AML-193 (cell line): ENCODE results near the gene NCBP2L.
"Not testable (repeated sequence)": the region's sequence is repeated elsewhere in the genome, so short reads cannot be mapped to it uniquely, and the experiment has no call there.

Source experiments
- DNase-seq, 2 experiments: peaks; one replicate each; lab custom pipeline; 2025; lab: John Stamatoyannopoulos, UW

The NCBP2L gene

DNA sequence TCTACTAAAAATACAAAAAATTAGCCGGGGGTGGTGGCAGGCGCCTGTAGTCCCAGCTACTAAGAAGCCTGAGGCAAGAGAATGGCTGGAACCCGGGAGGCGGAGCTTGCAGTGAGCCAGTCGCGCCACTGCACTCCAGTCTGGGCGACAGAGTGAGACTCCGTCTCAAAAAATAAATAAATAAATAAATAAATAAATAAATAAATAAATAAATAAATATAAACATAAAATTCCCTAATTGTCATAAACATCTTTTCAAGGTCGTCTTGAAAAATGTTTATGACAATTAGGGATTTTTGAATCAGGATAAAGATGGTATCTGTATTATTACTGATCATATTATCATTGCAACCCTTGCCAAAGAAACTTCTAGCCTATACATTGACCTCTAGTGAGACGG lies 32.5 kb downstream of the NCBP2L start:
- DNase-seq: not testable (repeated sequence)

DNA sequence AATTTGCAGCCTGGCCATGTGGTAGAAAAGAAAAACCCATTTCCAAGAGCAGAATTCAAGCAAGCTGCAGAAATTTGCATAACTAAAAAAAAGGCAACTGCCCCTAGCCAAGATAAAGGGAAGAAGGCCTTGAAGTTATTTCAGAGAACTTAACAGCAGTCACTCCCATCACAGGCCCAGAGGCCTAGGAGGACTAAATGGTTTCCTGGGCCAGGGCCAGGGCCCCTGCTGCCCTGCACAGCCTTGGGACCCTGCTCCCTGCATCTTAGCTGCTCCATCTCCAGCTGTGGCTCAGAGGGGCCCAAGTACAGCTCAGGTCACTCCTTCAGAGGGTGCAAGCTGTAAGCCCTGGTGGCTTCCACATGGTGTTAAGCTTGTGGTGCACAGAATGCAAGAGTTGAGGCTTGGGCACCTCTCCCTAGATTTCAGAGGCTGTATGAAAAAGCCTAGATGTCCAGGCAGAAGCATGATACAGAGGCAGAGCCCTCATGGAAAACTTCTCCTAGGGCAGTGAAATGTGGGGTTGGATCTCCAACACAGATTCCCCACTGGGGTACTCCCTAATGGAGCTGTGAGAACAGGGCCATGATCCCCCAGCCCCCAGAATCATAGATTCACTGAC lies 41.5 kb downstream of the NCBP2L start:
- no peak for DNase-seq

DNA sequence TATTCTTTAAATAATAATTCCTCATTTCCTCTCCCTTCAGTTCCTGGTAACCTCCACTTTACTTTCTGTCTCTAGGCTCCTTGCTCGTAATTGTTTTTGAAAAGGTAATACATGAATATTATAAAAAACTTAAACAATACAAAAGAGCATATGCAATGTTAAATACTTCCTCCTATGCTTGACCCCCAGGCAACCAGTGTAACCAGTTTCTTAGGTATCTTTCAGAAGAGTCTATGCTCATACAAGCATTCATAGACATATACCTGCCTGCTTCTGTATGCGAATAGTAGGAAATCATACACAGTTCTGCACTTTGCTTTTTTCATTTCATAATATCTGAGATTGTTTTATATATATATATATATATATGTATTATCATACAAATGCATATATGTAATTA lies 45.5 kb downstream of the NCBP2L start:
- no peak for DNase-seq

DNA sequence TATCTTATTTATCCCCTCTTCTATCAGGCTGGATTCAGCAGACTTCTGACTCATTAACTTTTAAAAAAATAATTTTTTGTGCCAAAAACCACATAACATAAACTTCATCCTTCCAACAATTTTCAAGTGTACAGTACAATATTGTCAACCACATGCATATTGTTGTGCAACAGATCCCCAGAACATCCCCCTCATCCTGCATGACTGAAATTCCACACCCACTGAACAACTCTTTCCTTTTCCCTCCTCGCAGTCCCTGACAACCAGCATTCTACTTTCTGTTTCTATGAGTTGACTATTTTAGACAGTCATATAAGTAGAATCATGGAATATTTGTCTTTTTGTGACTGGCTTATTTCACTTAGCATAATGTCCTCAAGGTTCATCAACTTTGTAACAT lies 45.9 kb downstream of the NCBP2L start:
- DNase-seq: no peak

DNA sequence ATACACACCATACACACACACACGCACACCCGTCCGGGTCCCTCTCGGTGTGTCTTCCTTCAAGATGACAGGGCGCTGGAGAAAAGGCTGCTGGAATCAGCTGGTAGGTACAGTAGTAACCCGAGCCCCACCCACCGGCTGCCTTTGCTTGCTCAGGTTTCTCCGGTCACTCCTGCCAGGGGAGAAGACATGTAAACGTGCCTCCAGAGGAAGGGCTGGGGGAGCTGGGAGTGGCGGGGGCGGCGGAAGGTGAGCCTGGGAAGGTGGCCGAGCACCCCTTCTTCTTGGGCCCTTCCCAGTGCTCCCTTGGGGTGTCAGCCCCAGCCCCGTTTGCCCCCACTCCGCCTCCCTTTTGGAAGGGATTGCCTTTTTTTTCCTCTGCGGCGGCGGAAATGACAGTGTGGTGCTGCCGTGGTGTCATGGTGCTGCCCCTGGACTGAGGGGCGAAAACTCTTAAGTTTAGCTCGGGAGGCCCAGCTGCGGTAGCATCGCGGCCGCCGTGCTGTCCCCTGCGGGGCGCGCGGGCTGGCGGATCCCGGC lies 48.2 kb downstream of the NCBP2L start, which contains the start of gene MID2:
Gene MID2 (plus strand): TSS at position 169 of the 540 bp plus-strand sequence. CDS start 561 bp downstream, outside the sequence.
- DNase-seq: no peak

DNA sequence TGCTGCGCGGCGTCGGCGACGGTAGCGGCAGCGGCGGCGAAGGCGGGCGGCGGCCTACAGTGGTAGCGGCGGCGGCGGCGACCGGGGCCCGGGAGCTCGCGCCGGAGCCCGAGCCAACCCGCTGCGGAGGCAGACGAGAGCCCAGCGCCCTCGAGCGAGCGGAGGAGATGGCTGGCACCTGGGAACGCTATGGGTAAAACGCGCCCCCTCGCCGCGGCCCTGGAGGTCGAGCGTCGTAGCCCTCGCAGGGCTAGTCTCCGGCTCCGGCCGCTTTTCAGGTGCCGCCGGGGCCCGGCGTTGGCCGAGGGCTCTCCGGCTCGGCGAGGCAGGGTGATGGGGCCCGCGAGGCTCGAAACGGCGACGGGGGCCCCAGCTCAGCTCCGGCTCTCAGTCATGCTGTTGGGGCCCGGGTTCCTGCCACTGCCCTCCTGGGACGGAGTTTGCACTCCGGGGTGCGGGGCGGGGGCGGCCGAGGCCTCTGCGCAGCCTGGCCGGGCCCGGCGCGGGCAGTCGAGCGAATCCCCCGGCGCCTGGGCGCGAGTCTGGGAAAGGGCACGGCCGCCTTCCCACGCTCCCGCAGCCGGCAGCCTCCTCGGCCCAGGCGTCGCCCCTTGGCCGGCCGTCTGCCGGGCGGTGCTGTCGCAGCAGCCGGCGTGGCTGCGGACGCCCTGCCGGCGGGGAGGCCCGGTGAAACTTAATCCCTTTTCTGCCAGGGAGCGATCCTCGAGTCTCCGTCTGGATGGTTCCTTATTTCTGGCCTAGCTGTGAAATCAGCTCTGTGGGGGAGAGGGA lies 48.9 kb downstream of the NCBP2L start:
- DNase-seq: no peak

DNA sequence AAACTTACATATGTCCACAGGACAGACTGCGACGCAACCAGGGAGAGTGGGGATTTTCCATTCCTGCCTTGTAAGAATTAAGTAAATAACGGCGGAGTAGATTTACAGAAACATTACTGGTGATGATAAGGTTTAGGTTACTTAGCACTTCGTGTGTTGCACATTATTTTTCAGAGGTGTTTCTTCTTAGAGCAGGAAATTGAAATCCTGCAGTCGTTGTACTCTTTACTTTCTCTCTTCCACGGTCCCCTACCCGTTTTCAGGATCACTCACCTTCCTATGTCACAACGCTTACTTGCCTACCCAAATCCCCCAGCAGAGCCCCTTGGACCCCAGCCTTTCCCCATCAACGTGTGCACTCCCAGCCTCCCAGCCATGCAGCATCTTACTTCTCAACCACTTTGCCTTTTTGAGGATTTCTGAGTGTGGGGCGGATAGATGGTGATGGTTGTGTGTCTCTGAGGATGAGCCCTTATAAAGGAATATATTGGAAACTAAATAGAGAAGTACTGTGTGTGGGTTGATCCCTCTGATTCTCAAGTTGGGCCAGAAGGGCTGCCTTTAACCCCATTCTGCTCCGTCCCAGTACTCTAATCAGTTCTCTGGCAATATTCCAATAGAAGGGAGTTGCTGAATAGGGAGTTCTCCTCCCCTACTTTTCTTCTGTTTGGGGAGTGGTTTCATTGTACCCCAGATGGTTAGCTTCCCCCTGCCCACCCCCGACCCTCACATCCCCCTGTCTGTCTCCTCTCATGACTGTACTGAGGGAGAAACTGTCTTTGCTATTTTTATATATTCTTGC lies 49.7 kb downstream of the NCBP2L start:
- DNase-seq: no peak

DNA sequence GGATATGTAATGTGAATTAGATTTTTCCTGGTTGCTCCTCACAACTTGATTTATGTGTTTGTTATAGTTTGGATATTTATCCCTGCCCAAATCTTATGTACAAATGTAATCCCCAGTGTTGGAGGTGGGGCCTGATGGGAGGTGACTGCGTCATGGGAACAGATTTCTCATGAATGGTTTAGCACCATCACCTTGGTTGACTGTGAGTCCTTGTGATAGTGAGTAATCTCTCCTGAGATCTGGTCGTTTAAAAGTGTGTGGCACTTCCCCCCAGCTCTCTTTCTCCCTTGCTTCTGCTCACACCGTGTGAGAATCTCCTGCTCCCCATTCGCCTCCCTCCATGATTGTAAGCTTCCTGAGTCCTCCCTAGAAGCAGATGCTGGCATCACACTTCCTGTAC lies 50.3 kb downstream of the NCBP2L start:
- DNase-seq: no peak

DNA sequence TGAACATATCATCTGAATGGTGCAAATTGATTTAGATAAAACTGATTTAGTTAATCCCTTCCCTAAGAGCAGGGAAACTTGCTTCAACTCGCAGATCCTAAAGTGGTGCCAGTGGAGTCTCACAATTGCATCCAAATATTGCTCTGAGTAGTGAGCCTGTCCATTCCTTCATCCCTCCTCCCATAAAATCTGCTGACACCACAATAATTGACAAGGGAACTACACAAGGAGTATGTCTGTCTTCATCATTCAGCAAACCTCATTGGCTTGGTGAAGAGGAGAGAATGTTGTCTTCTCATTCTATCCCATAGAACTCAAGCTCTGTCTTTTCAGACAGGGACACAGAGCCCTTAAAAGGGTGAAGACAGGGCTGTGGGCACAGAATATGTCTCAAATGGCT lies 52.3 kb downstream of the NCBP2L start:
- no peak for DNase-seq

DNA sequence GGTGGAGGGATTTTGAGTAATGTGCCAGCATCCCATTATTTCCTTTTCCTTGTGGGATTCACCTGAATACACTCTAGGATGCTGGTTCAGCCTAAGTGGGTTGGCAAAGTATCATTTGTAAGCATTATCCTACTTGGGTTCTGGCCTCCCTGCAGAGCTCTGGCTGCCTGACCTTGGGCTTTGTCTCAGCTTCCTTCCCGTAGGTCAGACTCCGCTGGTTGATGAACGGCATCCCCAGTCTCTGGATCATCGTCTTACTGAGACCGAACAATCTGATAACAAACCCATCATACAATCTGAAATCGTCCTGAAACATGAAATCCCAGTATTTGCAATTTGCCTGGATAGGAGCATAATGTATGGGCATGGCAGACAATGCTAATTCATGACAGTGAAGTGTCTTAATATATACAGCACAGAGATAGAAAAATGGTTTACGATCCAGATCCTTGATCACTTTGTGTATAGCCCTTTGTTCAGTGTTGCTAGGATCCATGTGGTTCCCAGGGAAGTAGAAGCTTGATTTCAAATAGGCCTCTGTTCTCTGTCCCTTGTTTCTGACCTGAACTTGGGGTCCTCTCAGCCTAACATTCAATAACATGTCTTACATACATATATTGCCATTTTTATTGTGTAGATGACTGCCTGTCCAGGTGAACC lies 53.7 kb downstream of the NCBP2L start:
- DNase-seq: no peak

DNA sequence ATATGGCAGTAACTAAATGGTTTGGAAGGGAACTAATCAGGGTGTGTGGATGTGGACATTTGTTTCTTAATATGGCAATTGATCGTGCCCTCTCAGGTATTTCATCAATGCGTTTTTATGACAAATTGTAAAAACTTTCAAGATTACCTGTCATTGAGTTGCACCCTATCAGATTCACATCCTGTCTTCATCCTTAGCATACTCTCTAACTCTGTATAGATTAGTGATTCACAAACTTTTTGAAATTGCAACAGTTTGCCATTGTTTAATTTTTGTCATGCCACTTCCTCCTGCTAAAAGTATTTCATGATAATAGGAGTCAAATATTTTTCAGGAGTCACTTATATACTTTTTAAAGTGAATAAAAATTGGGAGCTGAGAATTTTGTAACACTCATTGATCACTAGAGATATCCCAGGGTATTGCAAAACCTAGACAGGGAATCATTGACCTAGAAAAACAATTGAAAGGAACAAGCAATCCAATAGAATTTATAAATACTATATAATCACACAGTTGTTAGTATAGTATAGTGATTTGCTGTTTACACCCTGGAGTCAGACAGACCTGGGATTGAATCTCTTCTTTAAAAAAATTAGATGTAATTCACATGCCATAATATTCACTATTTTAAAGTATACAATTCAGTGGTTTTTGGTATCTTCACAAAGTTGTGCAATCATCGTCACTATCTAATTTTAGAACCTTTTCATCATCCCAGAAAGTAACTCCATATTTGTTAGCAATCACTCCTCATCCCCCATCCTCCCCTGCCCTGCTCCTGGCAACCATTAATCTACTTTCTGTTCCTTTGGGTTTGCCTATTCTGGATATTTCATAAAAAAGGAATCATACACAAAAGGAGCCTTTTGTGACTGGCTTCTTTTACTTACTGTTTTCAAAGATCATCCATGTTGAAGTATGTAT lies 57.0 kb downstream of the NCBP2L start:
- no peak for DNase-seq

DNA sequence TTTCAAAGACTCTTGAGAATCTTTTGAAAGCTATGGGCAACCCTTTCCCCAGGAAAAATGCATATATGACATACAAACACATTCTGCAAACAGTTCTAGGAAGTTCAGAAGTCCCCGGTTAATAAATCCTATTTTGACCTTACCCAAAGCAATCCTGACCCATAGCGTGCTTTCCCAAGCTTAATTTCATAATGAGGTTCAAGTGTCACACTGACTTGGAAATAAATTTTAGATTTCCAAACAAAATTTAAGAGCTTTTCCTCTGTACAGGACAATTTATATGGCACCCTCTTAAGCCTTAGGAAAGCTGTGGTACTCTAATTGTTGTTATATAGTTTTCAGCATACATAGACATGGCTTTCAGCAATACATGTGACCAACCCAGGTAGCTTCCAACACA lies 59.4 kb downstream of the NCBP2L start:
- DNase-seq: no peak

DNA sequence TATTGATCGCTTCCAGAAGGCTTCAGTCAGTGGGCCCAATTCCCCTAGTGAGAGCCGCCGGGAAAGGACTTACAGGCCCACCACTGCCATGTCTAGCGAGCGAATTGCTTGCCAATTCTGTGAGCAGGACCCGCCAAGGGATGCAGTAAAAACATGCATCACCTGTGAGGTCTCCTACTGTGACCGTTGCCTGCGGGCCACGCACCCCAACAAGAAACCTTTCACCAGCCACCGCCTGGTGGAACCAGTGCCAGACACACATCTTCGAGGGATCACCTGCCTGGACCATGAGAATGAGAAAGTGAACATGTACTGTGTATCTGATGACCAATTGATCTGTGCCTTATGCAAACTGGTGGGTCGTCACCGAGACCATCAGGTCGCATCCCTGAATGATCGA lies 63.4 kb downstream of the NCBP2L start:
- DNase-seq: no peak

DNA sequence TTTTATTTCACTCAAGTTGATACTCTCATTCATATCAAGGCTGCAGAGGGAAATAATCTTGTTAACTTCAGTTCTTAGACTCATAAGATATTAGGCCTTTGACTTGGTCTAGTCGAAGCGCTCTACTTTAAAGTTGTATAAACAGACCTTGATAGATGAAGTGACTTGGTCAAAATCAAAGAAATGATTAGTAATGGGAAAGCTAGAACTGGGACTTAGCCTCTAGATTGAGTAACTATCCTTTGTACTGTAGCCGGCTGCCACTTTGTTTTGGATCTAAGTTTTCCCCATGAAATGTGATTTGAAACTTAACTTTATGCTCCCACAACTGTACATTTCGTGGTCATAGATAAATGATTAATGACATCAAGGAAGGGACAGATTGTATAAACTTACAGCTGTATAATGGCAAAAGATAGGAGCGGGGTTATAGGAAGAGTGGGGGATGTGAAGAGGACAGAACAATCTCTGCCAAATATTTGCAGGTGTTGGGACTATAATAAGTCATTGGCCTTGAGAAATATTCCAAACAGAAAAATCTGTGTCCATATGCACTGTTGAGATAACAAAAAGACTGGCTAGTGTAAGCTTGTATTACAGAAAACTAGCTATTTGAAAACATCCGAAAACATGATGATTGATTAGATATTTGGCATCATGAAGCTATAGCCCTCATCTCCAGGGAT lies 65.3 kb downstream of the NCBP2L start:
- no peak for DNase-seq
